HepG2 (cell line): ENCODE data around the gene HPS1. TPM values are rescaled to one million over a fixed set of nuclear protein-coding genes. Genes with fewer than 3 reads are reported as not detected.

Experiments used
- AHDC1 ChIP-seq: sonication (generic); formaldehyde crosslinking; IDR thresholded peaks from 2 replicates; pipeline ENCODE4 v1.5.1; 2020; ENCODE audit warnings: mild to moderate bottlenecking, missing genetic modification reagents, borderline replicate concordance
- ARID2 ChIP-seq: sonication (generic); formaldehyde crosslinking; IDR thresholded peaks from 2 replicates; pipeline ENCODE4 v1.8.1; 2022; ENCODE audit warnings: mild to moderate bottlenecking, missing genetic modification reagents, borderline replicate concordance
- ASH2L ChIP-seq: fragments of 300-600, 200-600 bp; sonication (generic); IDR thresholded peaks from 2 replicates; pipeline ENCODE4 v1.7.0; 2017; ENCODE audit warnings: low read depth, mild to moderate bottlenecking, moderate library complexity, mixed read lengths, low read length; ENCODE audit not compliant: insufficient read length
- ATM ChIP-seq: fragments of 450-650 bp; IDR thresholded peaks from 2 replicates; pipeline ENCODE4 v1.7.1; 2017; ENCODE audit warnings: mild to moderate bottlenecking, borderline replicate concordance
- EZH2 ChIP-seq: conservative IDR thresholded peaks from 2 replicates; pipeline ENCODE4 v1.6.1; 2012; ENCODE audit warnings: mild to moderate bottlenecking, low read depth, low read length, moderate library complexity
- HIC2 ChIP-seq: sonication (generic); formaldehyde crosslinking; IDR thresholded peaks from 2 replicates; pipeline ENCODE4 v1.9.0; 2022; ENCODE audit warnings: low read depth, missing genetic modification reagents
- HMGA1 ChIP-seq: sonication (generic); formaldehyde crosslinking; conservative IDR thresholded peaks from 2 replicates; pipeline ENCODE4 v1.4.0; 2020; ENCODE audit warnings: missing genetic modification reagents
- HNRNPUL1 ChIP-seq: fragments of 200-400 bp; formaldehyde crosslinking; IDR thresholded peaks from 2 replicates; pipeline ENCODE4 v1.6.1; 2017; ENCODE audit warnings: low read depth, mild to moderate bottlenecking, low read length, moderate library complexity
- MBNL3 ChIP-seq: fragments of 250-450 bp; sonication (Bioruptor Pico); conservative IDR thresholded peaks from 2 replicates; pipeline ENCODE4 v1.8.0; 2022; ENCODE audit warnings: mild to moderate bottlenecking, inconsistent platforms
- PAWR ChIP-seq: sonication (generic); formaldehyde crosslinking; IDR thresholded peaks from 2 replicates; pipeline ENCODE4 v1.4.0; 2020; ENCODE audit warnings: missing genetic modification reagents, mild to moderate bottlenecking, borderline replicate concordance
- PHF21A ChIP-seq: sonication (generic); formaldehyde crosslinking; IDR thresholded peaks from 2 replicates; pipeline ENCODE4 v1.5.0; 2020; ENCODE audit warnings: mild to moderate bottlenecking, missing genetic modification reagents
- POLR2G ChIP-seq: fragments of 200-400 bp; formaldehyde crosslinking; IDR thresholded peaks from 2 replicates; pipeline ENCODE4 v1.6.1; 2018; ENCODE audit warnings: mild to moderate bottlenecking, low read depth, low read length, moderate library complexity
- THRA ChIP-seq: sonication (generic); formaldehyde crosslinking; IDR thresholded peaks from 2 replicates; pipeline ENCODE4 v1.4.0; 2020; ENCODE audit warnings: missing genetic modification reagents, borderline replicate concordance
- ZBTB14 ChIP-seq: sonication (generic); formaldehyde crosslinking; IDR thresholded peaks from 2 replicates; pipeline ENCODE4 v1.4.0; 2020; ENCODE audit warnings: missing genetic modification reagents
- ZNF207 ChIP-seq: fragments of 450-650 bp; IDR thresholded peaks from 2 replicates; pipeline ENCODE4 v1.6.1; 2016; ENCODE audit warnings: antibody characterized with exemption, borderline replicate concordance
- ZNF414 ChIP-seq: sonication (generic); formaldehyde crosslinking; IDR thresholded peaks from 2 replicates; pipeline ENCODE4 v1.5.0; 2020; ENCODE audit warnings: missing genetic modification reagents
- ZSCAN5A ChIP-seq: sonication (generic); formaldehyde crosslinking; IDR thresholded peaks from 2 replicates; pipeline ENCODE4 v1.8.0; 2022; ENCODE audit warnings: mild to moderate bottlenecking, missing genetic modification reagents, borderline replicate concordance
- polyA plus RNA-seq, 8 experiments: library from polyadenylated mRNA; depleted of rRNA in 3 of 8; stranded (reverse) in 7 of 8; unstranded in 1 of 8; fragments of >200 nt; fragmentation: Illumina TruSeq in 4 of 8; extraction: Trizol in 4 of 8; gene quantifications; 2 replicates each; pipeline versions ENCODE4 v1.2.1 to v1.2.3, GENCODE V29; 2011 to 2016; ENCODE audit warnings: low read depth in 4 of 8, missing spikeins in 1 of 8, mixed read lengths in 1 of 8; ENCODE audit not compliant: insufficient read depth in 1 of 8
- total RNA-seq, 5 experiments: library from RNA; depleted of rRNA; stranded (reverse); fragments of >200 nt; fragmentation: Illumina TruSeq; extraction: Trizol; gene quantifications; 2 replicates each; pipeline ENCODE4 v1.2.3, GENCODE V29; 2016; ENCODE audit warnings: low read depth in 1 of 5

Gene HPS1
- total and polyA plus RNA-seq, 2 of the 13 experiments (the other 11 are each of a cell fraction or from before 2014, with no cell fraction given), result 24.6 to 25.8 TPM

- TF ChIP-seq PHF21A, result no peak
- no peak for TF ChIP-seq ARID2 (CRISPR knock-in tag)
- no peak for TF ChIP-seq HMGA1 (CRISPR knock-in tag)
- no peak for TF ChIP-seq EZH2
- TF ChIP-seq HNRNPUL1, result no peak
- no peak for TF ChIP-seq ZNF207
- peak; percentile 84 for TF ChIP-seq POLR2G
- TF ChIP-seq MBNL3 (CRISPR knock-in tag), result no peak
- TF ChIP-seq ZSCAN5A (CRISPR knock-in tag), result no peak
- no peak for TF ChIP-seq AHDC1 (CRISPR knock-in tag)
- TF ChIP-seq HIC2, result no peak
- no peak for TF ChIP-seq PAWR (CRISPR knock-in tag)
- no peak; the same call in 1 of the 2 replicates for TF ChIP-seq THRA (CRISPR knock-in tag)
- TF ChIP-seq ZNF414 (CRISPR knock-in tag), result no peak
- peak; percentile 73 for TF ChIP-seq ZBTB14 (CRISPR knock-in tag)
- no peak for TF ChIP-seq ATM
- peak; percentile 80 for TF ChIP-seq ASH2L
These were observed at the start of gene HPS1 (continued) for GRCh38 chr10:98446661-98447221.
